Activated CD4-positive, alpha-beta T cell treated with anti-CD3 and anti-CD28 coated beads, Interleukin-2, amount 50 U/mL, for 48 hours (primary cell): ENCODE results near the gene TPRX2.
"Not testable (repeated sequence)": the region's sequence is repeated elsewhere in the genome, so short reads cannot be mapped to it uniquely, and the experiment has no call there.

Experiments
- DNase-seq, 2 experiments: peaks; one replicate each; pipeline ENCODE4 v3.0.0-alpha.2; 2020

TPRX2 gene, protein sequence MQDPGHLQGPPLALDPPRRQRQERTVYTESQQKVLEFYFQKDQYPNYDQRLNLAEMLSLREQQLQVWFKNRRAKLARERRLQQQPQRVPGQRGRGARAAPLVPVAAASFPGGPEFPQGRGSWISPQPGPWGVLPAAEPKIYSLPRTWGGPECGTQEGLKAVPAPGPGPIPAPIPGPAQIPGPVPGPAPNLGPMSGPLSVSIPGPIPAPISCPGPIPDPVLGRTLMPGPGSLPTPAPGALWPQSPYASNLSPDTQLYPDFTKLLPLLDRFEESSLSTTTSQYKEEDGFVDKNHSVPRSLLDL

GRCh38 chr19:47858646-47859285 is at the start of gene TPRX2:
TPRX2 (plus strand) TSS chr19:47859235; CDS start chr19:47859247, 12 bp downstream.
- DNase-seq = not testable (repeated sequence)

DNA sequence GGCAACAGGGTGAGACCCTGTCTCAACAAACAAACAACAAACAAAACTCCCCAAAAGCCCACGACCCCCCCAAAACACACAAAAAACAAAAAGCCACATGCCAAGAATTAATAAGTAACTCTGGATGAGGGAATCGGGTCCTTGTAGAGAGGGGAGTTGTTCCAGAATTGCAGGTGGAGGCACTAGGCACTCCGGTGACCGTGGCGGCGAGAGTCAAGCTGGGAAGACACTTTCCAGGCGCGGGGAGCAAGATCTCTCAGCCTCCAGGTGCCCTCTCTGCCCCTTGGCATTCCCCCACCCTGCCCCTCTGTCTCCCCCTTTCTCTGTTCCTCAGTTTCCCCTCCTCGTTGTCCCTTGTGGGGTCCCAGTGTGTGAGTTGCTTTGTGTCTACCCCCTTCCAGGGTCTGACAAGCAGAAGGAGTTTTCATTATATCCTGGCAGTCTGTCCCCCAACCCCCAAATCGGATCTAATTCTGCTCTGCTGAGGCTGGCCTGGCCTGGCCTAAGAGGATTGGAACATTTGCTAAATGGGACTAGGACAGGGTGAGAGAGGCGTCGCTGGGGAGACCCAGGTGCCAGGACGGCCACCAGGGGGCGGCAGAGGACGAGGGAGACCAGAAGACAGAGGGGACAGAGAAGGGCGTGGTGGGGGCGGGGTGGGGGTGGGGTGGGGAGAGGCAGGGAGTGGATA is 45.6 kb upstream of the TPRX2 start:
- DNase-seq = peak; percentile 86 to 87

- no peak for DNase-seq
Measured at GRCh38 chr19:47813995-47814328, 45.1 kb upstream of the TPRX2 start.

DNA sequence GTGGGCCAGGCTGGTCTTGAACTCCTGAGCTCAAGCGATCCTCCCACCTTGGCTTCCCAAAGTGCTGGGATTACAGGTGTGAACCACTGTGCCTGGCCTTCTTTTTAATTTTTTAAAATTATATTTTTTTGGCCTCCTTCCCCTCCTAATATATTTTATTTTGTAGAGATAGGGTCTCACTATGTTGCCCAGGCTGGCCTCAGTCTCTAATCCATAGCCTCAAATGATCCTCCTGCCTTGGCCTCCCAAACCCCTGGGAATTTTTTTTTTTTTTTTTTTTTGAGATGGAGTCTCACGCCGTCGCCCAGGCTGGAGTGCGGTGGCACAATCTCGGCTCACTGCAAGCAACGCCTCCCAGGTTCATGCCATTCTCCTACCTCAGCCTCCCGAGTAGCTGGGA is 42.8 kb upstream of the TPRX2 start:
- DNase-seq = not testable (repeated sequence)

DNA sequence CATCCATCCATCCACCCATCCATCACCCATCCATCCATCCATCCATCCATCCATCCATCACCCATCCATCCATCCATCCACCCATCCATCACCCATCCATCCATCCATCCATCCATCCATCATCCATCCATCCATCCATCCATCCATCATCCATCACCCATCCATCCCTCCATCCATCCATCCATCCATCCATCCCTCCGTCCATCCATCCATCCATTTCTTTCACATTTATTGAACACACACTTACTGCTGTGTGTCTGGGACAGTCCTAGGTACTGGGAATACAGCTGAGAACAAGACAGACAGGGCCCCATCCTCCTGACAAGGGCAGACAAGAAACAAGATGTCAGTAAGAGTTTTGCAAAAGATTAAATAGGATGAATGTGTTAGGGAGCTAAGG is 40.8 kb upstream of the TPRX2 start:
- DNase-seq = not testable (repeated sequence)

GRCh38 chr19:47819858-47820257 is 39.2 kb upstream of the TPRX2 start:
- no peak for DNase-seq

GRCh38 chr19:47820410-47820809 is 38.6 kb upstream of the TPRX2 start:
- no peak for DNase-seq

DNA sequence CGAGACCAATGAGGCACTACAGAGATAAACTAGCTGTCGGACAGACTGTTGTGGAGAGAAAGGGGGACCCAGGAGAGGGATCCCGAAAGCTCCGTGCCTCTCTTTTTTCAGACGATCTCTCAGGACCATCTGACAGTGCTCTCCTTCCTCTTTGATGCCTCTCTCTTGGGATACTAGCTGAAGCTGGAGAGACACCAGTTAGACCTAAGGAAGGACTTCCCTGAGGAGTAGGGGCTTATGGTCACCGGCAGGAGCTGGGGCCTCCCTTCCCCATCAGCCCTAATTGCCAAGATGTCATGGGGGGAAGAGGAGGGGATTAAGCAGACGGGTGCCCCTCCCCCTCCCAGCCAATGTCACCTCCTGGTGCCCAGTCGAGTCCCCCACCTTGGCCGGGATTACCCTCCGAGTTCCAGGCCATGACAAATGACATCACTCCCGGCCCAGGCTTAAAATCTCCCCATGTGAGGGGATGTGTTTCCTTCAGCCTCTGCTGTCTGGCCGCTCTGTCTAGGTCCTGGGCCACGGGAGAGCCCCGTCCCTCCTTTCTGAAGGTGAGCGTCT is 37.5 kb upstream of the TPRX2 start, which contains the start of gene CRX:
TSS of gene CRX (plus strand) at position 478 of the 561 bp plus-strand sequence. CDS start 12,507 bp downstream, outside the sequence.
- DNase-seq = no peak

DNA sequence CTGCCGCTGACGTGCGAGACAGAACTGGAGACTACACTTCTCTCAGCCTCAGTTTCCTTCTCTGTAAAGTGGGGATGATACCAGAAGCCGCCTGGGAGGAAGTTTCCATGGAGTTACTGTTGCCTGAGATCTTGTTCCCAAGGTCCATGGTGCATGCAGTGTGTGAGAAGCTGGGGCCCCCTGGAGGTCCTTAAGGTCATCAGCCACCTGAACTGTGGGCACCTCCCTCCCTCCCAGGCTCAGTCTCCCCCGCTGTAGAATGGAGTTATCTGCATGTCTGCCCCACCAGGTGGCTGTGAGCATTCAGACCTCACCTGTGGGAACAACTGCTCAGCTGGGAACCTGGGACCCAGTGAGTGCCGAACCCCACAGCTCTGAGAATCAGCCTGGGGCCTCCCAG is 34.6 kb upstream of the TPRX2 start:
- DNase-seq = no peak

GRCh38 chr19:47826800-47827199 is 32.2 kb upstream of the TPRX2 start:
- no peak for DNase-seq

- DNase-seq = no peak
Measured at GRCh38 chr19:47832723-47833122, 26.3 kb upstream of the TPRX2 start.

GRCh38 chr19:47836038-47836437 is 23.0 kb upstream of the TPRX2 start:
- DNase-seq = no peak

- no peak for DNase-seq
Measured at GRCh38 chr19:47839411-47839810, 19.6 kb upstream of the TPRX2 start.

- DNase-seq = no peak
Measured at GRCh38 chr19:47839913-47840312, 19.1 kb upstream of the TPRX2 start.

GRCh38 chr19:47842941-47843340 is 16.1 kb upstream of the TPRX2 start:
- DNase-seq = no peak

DNA sequence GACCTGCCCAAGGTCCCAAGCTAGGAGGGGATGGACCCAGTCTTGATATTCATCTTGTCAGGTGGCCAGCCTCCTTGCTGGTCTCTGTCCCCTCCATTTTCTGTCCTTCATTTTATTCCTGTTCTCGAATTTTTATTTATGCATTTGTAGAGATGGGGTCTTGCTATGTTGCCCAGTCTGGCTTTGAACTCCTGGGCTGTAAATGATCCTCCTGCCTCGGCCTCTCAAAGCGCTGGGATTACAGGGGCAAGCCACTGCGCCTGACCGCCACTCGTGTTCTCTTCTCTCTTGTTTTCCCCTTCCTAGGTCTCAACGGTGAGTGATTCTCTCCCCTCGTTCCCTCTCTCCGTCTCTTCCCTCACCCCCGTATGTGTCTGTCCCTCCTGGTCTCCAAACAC is 10.6 kb upstream of the TPRX2 start:
- no peak for DNase-seq

DNA sequence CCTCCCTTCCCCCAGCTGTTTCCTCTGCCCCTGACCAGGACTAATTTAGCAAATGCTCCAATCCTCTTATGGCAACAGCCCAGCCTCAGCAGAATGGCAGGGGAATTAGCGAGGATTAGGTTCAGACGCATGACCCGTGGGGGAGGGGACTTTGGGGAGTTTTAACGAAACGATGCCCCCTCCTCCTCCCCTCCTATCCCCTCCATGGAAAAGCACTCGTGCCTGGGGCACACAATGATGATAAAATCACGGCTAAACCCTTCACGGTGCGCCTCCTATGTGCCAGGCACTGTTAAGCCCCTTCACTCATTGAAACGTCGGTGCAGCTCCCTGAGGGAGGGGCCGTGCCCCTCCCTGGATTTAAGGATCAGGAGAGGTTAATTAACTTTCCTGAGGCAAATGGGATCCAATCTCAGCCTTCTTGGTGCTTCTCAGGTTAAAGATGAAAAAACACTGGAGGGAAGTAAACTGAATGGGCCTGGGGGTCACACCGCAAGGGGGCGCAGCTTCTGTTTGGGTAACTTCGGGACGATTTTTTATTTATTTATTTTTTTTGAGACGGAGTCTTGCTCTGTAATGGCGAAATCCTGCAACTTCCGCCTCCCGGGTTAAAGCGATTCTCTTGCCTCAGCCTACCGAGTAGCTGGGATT is 10.1 kb upstream of the TPRX2 start:
- peak; percentile 56 to 66 for DNase-seq

DNA sequence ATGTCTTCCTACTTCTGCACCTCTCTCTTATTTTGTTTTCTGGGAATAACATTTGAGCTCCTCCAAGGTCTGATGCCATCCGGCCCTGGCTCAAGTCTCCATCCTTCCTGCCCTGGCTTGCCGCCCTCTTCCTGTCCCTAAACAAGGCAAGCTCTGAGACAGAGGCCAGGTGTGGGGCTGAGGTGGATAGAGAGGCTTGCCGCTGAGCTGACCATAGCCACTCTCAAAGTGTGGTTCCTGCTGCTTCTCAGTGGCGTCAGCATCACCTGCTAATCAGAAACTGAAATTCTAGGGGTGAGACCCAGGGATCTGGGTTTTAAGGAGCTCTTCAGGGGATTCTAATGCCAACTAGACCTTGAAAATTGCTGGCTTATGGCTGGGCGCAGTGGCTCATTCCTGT is 6.0 kb upstream of the TPRX2 start:
- no peak for DNase-seq

- no peak for DNase-seq
Measured at GRCh38 chr19:47854459-47854858, 4.6 kb upstream of the TPRX2 start.

GRCh38 chr19:47858231-47858630 is 804 bp upstream of the TPRX2 start:
- DNase-seq = not testable (repeated sequence)

GRCh38 chr19:47859838-47860237 is 803 bp downstream of the TPRX2 start:
- DNase-seq = not testable (repeated sequence)

DNA sequence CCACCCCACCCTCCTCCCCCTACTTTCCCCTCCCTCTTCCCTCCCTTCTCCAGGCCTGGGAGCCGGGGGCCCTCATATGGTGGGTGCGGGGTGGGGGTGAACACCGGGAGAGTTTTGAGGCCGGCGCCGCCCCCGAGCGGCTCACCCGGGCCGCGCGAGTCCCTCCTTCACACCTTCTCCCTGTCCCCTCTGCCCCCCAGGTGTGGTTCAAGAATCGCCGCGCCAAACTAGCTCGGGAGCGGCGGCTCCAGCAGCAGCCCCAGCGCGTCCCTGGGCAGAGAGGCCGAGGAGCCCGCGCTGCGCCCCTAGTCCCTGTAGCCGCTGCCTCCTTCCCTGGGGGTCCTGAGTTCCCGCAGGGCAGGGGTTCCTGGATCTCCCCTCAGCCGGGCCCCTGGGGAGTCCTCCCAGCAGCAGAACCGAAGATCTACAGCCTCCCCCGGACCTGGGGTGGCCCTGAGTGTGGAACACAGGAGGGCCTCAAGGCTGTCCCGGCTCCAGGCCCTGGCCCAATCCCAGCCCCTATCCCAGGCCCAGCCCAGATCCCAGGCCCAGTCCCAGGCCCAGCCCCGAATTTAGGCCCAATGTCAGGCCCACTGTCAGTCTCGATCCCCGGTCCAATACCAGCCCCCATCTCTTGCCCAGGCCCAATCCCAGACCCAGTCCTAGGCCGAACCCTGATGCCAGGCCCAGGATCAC is 1.7 kb downstream of the TPRX2 start:
- no peak for DNase-seq

DNA sequence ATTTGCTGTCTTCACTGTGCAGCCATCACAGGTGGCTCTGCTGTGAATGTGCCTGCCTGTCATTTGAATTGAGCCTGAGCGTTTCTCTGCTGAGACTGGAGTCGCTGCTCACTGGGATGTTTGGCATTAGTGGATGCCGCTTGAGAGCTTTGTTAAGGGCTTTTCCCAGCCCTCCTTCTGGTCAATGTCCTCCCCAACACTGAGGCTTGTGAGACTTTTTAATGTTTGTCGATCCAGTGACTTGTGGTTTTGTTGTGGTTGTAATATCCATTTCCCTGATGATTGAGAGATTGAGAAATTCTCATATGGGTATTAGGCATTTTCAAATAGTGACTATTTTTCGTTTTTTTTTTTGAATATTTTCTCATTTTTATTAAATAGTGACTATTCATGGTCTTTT is 2.6 kb downstream of the TPRX2 start:
- DNase-seq = no peak
